ENCODE results near the gene STRA8.
"Not testable (repeated sequence)": the region's sequence is repeated elsewhere in the genome, so short reads cannot be mapped to it uniquely, and the experiment has no call there.

STRA8 gene

GRCh38 chr7:135205850-135206249, 27.8 kb upstream of the STRA8 start:
- no peak for DNase-seq (ENCODE audit: low spot score)

GRCh38 chr7:135206941-135207391, 26.7 kb upstream of the STRA8 start:
- no peak for DNase-seq (ENCODE audit: low spot score)

DNA sequence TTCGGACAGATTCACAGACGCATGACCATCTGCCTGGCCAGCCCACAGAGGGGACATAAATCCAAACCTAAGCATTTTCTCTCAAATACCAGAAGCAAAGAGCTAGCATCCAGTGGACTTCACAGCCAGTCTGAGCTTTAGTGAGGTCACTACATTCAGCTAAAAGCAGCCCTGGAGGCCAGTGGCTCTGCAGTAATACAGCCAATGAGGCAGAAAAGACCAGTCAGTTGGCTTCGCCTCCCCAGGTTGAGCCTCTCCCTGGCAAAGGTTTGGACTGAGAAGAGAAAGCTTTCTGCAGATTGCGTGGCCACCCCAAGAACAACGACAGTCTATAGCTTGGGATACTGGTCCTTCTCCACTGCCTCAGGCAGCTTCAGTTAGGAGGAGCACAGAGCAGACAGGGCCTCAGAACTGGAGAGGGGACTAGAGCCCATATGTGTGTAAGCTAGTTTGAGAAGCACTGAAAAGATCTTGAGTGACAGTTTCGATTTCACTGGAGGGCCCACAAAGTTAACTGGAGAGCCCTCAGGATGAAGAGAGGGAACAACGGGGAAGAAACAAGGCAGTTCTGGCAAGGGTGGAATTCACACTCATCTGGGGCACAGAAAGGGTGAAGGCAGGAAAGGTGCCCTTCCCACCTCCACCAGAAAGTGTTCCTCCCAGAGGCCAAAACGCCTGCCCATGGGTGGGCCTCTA, 26.1 kb upstream of the STRA8 start:
- no peak for DNase-seq (ENCODE audit: low spot score)

- no peak for DNase-seq (ENCODE audit: low spot score)
These were observed 25.4 kb upstream of the STRA8 start for GRCh38 chr7:135208102-135208793.

DNA sequence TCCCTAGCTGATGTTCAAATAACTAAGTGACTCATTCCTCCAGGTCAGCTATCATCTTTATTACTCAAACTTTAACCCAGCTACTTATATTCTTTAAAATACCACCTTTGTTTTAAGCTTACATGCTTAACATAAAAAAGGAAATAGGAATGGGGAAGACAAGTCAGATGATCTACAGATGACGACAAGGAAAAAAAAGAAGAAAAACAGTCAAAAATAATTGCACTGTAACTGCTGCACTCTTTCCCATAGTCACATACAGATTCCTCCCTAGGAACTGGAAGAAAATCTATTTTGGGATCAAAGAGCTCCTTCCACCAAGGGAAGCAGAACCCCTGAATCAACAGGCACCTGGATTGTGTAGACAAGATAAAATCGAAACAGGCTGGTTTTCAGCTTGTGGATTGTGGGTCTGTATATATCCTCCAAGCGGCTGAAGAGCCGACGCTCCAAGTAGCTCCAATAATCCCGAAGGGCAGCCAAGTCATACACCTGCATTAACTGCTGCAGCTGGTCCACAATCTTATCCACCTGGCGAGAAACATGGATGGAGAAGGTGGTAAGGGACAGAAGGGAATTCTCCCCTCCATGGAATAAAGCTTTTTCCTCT, 24.3 kb upstream of the STRA8 start:
- DNase-seq (ENCODE audit: low spot score): no peak

- no peak for DNase-seq (ENCODE audit: low spot score)
These were observed 22.8 kb upstream of the STRA8 start for GRCh38 chr7:135210888-135211178.

DNA sequence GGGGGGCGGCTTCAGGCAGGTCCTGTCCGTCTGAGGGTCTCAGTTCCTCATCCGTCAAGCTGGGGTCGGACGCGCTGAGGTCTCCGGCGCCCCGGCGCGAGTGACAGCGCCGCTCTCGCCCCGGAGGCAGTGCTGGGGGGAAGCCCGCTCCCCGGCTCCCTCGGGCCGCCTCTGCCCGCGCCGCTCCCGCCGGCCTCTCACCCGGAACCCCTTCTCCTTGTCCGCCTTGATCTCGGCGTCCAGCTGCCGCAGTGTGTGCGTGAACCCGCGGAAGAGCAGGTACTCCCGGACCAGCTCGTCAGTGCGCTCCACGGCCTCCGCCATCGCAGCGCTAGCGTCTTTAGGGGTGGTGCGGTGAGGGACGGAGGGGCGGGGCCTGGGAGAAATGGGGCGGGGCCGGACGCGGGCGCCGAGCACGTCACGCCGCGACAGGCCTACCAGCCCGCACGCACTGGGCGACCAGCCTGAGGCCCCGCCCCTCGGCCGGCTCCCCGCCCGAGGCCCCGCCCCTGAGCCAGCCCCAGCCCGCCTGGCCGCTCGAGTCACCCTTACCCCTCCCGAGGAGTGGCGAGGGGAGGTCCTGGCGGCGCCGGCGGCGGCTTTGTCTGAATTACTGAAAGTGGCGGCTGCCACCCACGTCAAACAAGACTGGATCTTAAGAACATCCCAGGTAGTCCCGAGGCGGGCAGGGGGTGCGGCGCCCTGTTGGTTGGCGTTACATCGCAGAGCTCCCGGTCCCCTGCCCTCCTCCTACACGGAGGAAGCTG, 22.3 kb upstream of the STRA8 start, which contains the start of gene WDR91:
TSS of gene WDR91 (minus strand) at position 348 of the 767 bp plus-strand sequence. CDS start at position 324, 24 bp downstream.
- peak; percentile 99 for DNase-seq (ENCODE audit: low spot score)

GRCh38 chr7:135211946-135212685, 21.5 kb upstream of the STRA8 start:
- not testable (repeated sequence) for DNase-seq (ENCODE audit: low spot score)

DNA sequence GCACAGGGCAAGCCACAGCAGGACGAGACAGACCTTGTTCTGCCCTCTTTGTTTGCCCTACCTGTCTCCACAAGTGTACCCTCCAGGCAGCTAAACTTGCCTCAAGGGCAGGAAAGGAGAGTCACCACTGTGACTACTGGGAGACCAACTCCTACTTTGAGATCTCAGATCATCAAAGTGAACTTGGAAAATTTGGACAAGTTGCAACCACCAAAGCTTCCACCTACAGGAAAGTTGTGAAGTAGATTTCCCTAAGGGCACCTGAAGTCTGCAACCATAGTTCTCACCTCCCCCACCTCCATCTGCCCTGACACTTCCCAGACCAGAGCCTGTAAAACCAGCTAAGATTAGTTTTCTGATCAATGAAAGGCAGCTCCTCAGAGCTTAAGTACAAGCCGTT, 19.8 kb upstream of the STRA8 start:
- no peak for DNase-seq (ENCODE audit: low spot score)

GRCh38 chr7:135215180-135215579, 18.5 kb upstream of the STRA8 start:
- DNase-seq (ENCODE audit: low spot score): no peak

DNA sequence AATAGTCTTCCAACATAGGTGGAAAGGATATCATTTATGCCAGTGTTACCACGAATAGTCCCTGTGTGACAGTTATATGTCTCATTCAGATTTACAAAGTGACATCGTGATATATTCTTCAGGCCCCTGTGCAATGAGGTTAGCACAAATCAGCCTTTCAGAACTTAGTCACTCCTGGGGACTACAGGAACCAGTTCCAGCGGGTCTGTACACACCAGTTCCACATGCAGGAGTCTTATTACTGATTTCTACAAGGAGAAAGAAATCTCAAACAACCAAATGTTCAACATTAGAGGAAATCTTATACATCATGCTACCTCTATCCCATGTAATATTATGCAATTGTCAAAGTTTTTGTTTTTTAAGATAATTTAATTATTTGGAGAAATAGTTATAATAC, 17.9 kb upstream of the STRA8 start:
- DNase-seq (ENCODE audit: low spot score): no peak

DNA sequence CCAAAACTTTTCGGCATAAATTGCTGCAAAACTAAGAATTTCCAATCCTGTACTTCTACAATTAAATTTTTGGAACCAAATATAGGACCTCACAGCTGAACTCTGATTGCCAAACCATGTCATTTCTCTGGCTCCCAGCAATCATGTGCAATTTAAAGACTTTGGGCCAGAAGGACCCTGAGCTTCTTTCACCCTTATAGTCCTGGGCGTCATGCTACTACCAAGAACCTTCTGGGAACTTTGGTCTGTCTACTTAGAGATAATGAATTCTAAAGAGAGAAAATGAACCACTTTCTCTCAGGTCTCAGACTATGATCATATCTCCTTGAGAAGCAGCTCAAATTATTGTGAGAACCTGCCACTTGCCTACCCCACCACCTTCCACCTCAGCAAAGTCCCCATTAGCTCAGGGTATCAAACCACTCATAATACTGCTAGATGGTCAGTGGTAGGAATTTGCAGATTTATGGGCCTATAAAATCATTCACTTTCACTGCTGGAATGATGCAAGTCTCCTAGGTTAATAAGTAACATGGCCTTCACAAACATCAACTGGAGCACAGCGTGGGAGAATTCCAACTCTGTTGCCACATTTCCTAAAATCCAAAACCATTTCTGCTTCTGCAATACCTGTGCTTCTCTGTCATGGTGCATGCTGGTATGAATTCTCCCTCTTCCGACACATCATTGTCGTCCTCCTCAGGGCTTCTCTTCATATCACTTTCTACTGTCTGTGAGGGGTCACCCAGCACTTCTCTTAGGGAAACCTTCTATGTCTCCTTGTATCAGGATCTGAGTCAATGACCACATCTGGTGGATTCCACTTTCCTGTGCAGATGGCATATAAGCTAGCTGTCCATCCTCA, 15.8 kb upstream of the STRA8 start:
- no peak for DNase-seq (ENCODE audit: low spot score)

GRCh38 chr7:135224027-135224426, 9.6 kb upstream of the STRA8 start:
- no peak for DNase-seq (ENCODE audit: low spot score)

GRCh38 chr7:135231686-135232085, 2.0 kb upstream of the STRA8 start:
- DNase-seq (ENCODE audit: low spot score): no peak

- DNase-seq (ENCODE audit: low spot score): peak; percentile 26
These were observed 1.6 kb upstream of the STRA8 start for GRCh38 chr7:135232087-135232486.

DNA sequence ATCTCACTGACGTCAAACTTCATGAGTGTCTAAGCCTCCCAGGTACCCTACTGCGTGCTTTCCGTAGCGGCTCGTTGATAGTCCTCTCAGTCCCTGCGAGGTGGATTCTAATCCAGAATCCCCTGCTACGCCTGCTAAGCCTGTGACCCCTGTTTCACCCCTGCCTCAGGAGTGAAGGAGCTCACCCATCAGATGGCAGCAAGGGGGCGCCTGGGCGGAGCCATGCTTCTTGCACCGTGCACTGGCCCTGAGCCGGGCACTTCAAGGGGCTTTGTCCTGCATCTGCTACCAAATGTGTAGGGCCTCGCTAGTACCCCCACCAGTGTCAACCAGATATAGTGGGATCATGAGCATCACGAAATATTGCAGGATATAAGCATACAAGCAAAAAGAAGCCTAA, 918 bp upstream of the STRA8 start:
- DNase-seq (ENCODE audit: low spot score): peak; percentile 50

GRCh38 chr7:135234095-135234494, 457 bp downstream of the STRA8 start:
- DNase-seq (ENCODE audit: low spot score): not testable (repeated sequence)

GRCh38 chr7:135234727-135235126, 1.1 kb downstream of the STRA8 start:
- DNase-seq (ENCODE audit: low spot score): peak; percentile 28

DNA sequence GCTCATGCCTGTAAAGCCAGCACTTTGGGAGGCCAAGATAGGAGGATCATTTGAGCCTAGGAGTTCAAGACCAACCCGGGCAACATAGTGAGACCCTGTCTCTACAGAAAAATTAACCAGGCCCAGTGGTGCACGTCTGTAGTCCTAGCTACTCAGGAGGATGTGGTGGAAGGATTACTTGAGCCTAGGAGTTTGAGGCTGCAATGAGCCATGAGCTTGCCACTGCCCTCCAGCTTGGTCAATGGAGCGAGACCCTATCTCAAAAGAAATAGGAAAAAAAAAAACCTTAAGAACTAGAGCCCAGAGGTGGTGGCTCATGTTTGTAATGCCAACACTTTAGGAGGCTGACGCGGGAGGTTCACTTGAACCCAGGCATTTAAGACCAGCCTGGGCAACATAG, 2.2 kb downstream of the STRA8 start:
- peak; percentile 7 for DNase-seq (ENCODE audit: low spot score)

- DNase-seq (ENCODE audit: low spot score): peak; percentile 20
These were observed 3.1 kb downstream of the STRA8 start for GRCh38 chr7:135236727-135237126.

Data from ecto neural progenitor cell (in vitro differentiated cells).